DMS153 treated with DMSO at 0.1 percent for 48 hours (cell line): ENCODE measurements around the gene CSNK1G2.

Experiments
- DNase-seq: peaks from one replicate; lab custom pipeline; 2025; ENCODE audit not compliant: unreplicated experiment; lab: John Stamatoyannopoulos, UW

The CSNK1G2 gene

GRCh38 chr19:2014731-2015607 lies 74.0 kb downstream of the CSNK1G2 start:
- no peak for DNase-seq

GRCh38 chr19:2015608-2015950 lies 74.6 kb downstream of the CSNK1G2 start, which contains the start of gene BTBD2:
Gene BTBD2 (minus strand): TSS chr19:2015714. CDS start chr19:2015703, 11 bp downstream.
- DNase-seq = no peak

GRCh38 chr19:2016041-2016807 lies 75.3 kb downstream of the CSNK1G2 start:
- DNase-seq = peak; percentile 3

- DNase-seq = no peak
These were observed 77.8 kb downstream of the CSNK1G2 start for GRCh38 chr19:2018752-2019151.

- DNase-seq = no peak
These were observed 80.6 kb downstream of the CSNK1G2 start for GRCh38 chr19:2021453-2022140.

- DNase-seq = no peak
These were observed 81.3 kb downstream of the CSNK1G2 start for GRCh38 chr19:2022289-2022688.

- no peak for DNase-seq
These were observed 85.8 kb downstream of the CSNK1G2 start for GRCh38 chr19:2026770-2027169.

GRCh38 chr19:2027361-2027760 lies 86.4 kb downstream of the CSNK1G2 start:
- DNase-seq = no peak
